SK-N-SH (cell line): ENCODE data around the gene SMARCD2. TPM values are rescaled to one million over a fixed set of nuclear protein-coding genes. Genes with fewer than 3 reads are reported as not detected.

ENCODE experiments used
- CTCF ChIA-PET: fragments of 300-600, 350-600 bp; formaldehyde crosslinking; extraction: SDS; loops from one replicate; lab custom pipeline; 2021; lab: Yijun Ruan, JAX
- POLR2A ChIA-PET: fragments of 350-600 bp; sonication (Branson Sonifier 250); formaldehyde crosslinking; extraction: SDS; loops from one replicate; lab custom pipeline; 2020; ENCODE audit warnings: antibody characterized with exemption, inconsistent platforms; lab: Yijun Ruan, JAX
- DNase-seq: peaks from one replicate; pipeline ENCODE4 v3.0.0; 2012
- H2AFZ ChIP-seq: fragments of 200-600 bp; sonication (generic); 2 replicates; pipeline ENCODE4 v1.8.1; 2016; ENCODE audit warnings: antibody characterized with exemption, mild to moderate bottlenecking, low read depth
- H3F3A ChIP-seq: fragments of 200-600 bp; sonication (generic); replicated peaks from 2 replicates; pipeline ENCODE3; 2016; ENCODE audit warnings: antibody characterized with exemption, mild to moderate bottlenecking; ENCODE audit not compliant: insufficient read depth
- H3K27ac ChIP-seq, 2 experiments: fragments of 200-500 bp in 1 of 2; fragments of 200-600 bp in 1 of 2; sonication (Bioruptor generic) in 1 of 2; sonication (generic), shearing (Covaris generic) in 1 of 2; 2 replicates each; pipeline versions ENCODE4 v1.5.1 to v1.6.1; 2014 to 2016; ENCODE audit warnings: low read depth in 2 of 2, inconsistent platforms in 1 of 2, low read length in 1 of 2, mild to moderate bottlenecking in 1 of 2, mixed read lengths in 1 of 2
- H3K27me3 ChIP-seq: fragments of 200-600 bp; sonication (generic), shearing (Covaris generic); 2 replicates; pipeline ENCODE4 v1.6.1; 2016; ENCODE audit warnings: mixed run types; ENCODE audit not compliant: insufficient read depth
- H3K36me3 ChIP-seq, 2 experiments: fragments of 200-500 bp in 1 of 2; fragments of 200-600 bp in 1 of 2; sonication (Bioruptor generic) in 1 of 2; sonication (generic) in 1 of 2; replicated peaks in 1 of 2; 2 replicates each; pipeline versions ENCODE3 to v1.5.1; 2014 to 2016; ENCODE audit warnings: low read length in 1 of 2, mild to moderate bottlenecking in 1 of 2; ENCODE audit not compliant: insufficient read depth in 2 of 2, control insufficient read depth in 1 of 2
- H3K4me1 ChIP-seq, 2 experiments: fragments of 200-500 bp in 1 of 2; fragments of 200-600 bp in 1 of 2; sonication (Bioruptor generic) in 1 of 2; sonication (generic), shearing (Covaris generic) in 1 of 2; 2 replicates each; pipeline versions ENCODE4 v1.5.1 to v1.6.1; 2014 to 2016; ENCODE audit warnings: low read depth in 1 of 2, low read length in 1 of 2, mixed run types in 1 of 2; ENCODE audit not compliant: insufficient read depth in 2 of 2, control insufficient read depth in 1 of 2
- H3K4me2 ChIP-seq: fragments of 200-600 bp; sonication (generic), shearing (Covaris generic); 2 replicates; pipeline ENCODE4 v1.6.1; 2017; ENCODE audit warnings: mixed run types
- H3K4me3 ChIP-seq, 2 experiments: fragments of 200-500 bp in 1 of 2; fragments of 200-600 bp in 1 of 2; sonication (Bioruptor generic) in 1 of 2; sonication (generic), shearing (Covaris generic) in 1 of 2; 2 replicates each; pipeline versions ENCODE4 v1.5.1 to v1.8.1; 2014 to 2016; ENCODE audit warnings: low read depth in 2 of 2, inconsistent platforms in 1 of 2, low read length in 1 of 2, mild to moderate bottlenecking in 1 of 2, mixed read lengths in 1 of 2, moderate library complexity in 1 of 2
- H3K79me2 ChIP-seq: fragments of 200-600 bp; sonication (generic); 2 replicates; pipeline ENCODE4 v1.8.1; 2017; ENCODE audit warnings: mild to moderate bottlenecking; ENCODE audit not compliant: insufficient read depth
- H3K9ac ChIP-seq: fragments of 200-600 bp; sonication (generic); 2 replicates; pipeline ENCODE4 v1.6.1; 2017; ENCODE audit warnings: mixed run types
- H3K9me2 ChIP-seq: fragments of 200-600 bp; sonication (generic); 2 replicates; pipeline ENCODE4 v1.6.1; 2017; ENCODE audit warnings: mixed run types
- H3K9me3 ChIP-seq: fragments of 200-600 bp; sonication (generic); 2 replicates; pipeline ENCODE4 v1.6.1; 2017; ENCODE audit warnings: mixed run types, mild to moderate bottlenecking, moderate library complexity
- H4K20me1 ChIP-seq: fragments of 200-600 bp; sonication (generic); 2 replicates; pipeline ENCODE4 v1.6.1; 2017; ENCODE audit warnings: mild to moderate bottlenecking, mixed run types; ENCODE audit not compliant: insufficient read depth
- CHD2 ChIP-seq: fragments of 150-350 bp; IDR thresholded peaks from 2 replicates; pipeline ENCODE4 v1.6.1; 2018; ENCODE audit warnings: low read length; ENCODE audit not compliant: partially characterized antibody
- FOSL2 ChIP-seq: IDR thresholded peaks from 2 replicates; pipeline ENCODE4 v1.4.0; 2012; ENCODE audit warnings: low read depth, mild to moderate bottlenecking, moderate library complexity, borderline replicate concordance
- FOXM1 ChIP-seq: IDR thresholded peaks from 2 replicates; pipeline ENCODE4 v1.4.0; 2012; ENCODE audit warnings: low read depth, mild to moderate bottlenecking
- MXI1 ChIP-seq: IDR thresholded peaks from 2 replicates; pipeline ENCODE4 v1.6.1; 2012; ENCODE audit warnings: mild to moderate bottlenecking, low read depth, low read length, improper control_type of control experiment
- NFIC ChIP-seq: IDR thresholded peaks from 2 replicates; pipeline ENCODE4 v1.4.0; 2012; ENCODE audit warnings: borderline replicate concordance
- POLR2AphosphoS5 ChIP-seq: IDR thresholded peaks from 2 replicates; pipeline ENCODE4 v1.6.1; 2012; ENCODE audit warnings: low read depth, low read length
- RAD21 ChIP-seq: IDR thresholded peaks from 2 replicates; pipeline ENCODE4 v1.6.1; 2012; ENCODE audit warnings: mild to moderate bottlenecking, low read length
- RFX5 ChIP-seq: IDR thresholded peaks from 2 replicates; pipeline ENCODE4 v1.6.1; 2012; ENCODE audit warnings: mild to moderate bottlenecking, improper control_type of control experiment, low read length
- TAF1 ChIP-seq: IDR thresholded peaks from 2 replicates; pipeline ENCODE4 v1.6.1; 2012; ENCODE audit warnings: low read depth, mild to moderate bottlenecking, low read length, moderate library complexity, borderline replicate concordance
- TEAD4 ChIP-seq: IDR thresholded peaks from 2 replicates; pipeline ENCODE4 v1.4.0; 2012; ENCODE audit warnings: mild to moderate bottlenecking, borderline replicate concordance; ENCODE audit not compliant: insufficient read depth
- WGBS: methylation state at CpG from one replicate; pipeline ENCODE4 v1.1.6; 2017; ENCODE audit warnings: low lambda C conversion rate; 5-methylcytosine and 5-hydroxymethylcytosine counted together
- polyA plus RNA-seq, 3 experiments: library from polyadenylated mRNA; depleted of rRNA; stranded (reverse); fragments of >200 nt; gene quantifications; 2 replicates each; pipeline ENCODE4 v1.2.3, GENCODE V29; 2012
- TF ChIP-seq, protein P1 (sequence below): fragments of 200-600 bp; sonication (generic); IDR thresholded peaks from 2 replicates; pipeline ENCODE4 v1.6.1; 2017; ENCODE audit warnings: antibody characterized with exemption, mild to moderate bottlenecking, moderate library complexity
- TF ChIP-seq, protein P2 (sequence below): IDR thresholded peaks from 2 replicates; pipeline ENCODE4 v1.4.0; 2012; ENCODE audit warnings: low read depth, borderline replicate concordance
- TF ChIP-seq, protein P3 (sequence below): fragments of 150-350 bp; IDR thresholded peaks from 2 replicates; pipeline ENCODE4 v1.6.1; 2017; ENCODE audit warnings: antibody characterized with exemption, low read length, low read depth, borderline replicate concordance
- TF ChIP-seq, protein P4 (sequence below): IDR thresholded peaks from 2 replicates; pipeline ENCODE4 v1.4.0; 2012; ENCODE audit warnings: low read depth
- TF ChIP-seq, protein P5 (sequence below): IDR thresholded peaks from 2 replicates; pipeline ENCODE4 v1.4.0; 2012; ENCODE audit warnings: low read depth, borderline replicate concordance

Gene SMARCD2
- polyA plus RNA-seq, 1 of the 3 experiments (the other 2 are of a cell fraction): 89.1 TPM

DNA sequence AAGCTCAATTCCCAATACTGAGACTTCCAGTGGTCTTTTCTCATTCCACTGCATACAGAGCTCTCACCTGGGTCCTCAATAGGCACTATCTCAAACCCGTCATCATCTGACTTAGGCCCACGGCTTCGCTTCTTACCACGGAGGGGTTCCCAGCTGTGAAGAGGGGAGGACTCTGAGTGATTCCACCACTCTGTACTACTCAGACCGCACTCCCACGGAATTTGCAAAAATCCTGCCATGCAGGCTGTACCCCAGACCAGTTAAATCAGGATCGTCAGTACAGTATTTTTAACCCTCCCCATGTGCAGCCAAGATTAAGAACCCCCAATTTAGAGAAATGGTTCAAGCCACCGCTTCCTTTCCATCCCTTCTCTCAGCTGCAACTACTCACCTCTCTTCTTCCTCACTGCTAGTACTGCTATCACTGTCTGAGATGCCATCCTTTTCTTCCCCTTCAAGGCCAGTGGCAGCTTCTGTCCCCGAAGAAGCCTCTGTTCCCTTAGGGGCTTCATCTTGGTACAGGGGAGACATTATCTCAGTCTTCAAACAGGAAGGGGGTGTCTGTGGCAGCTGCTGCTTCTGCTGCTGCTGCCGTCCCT, 21.4 kb downstream of the SMARCD2 start:
- 92% methylated on average over 10 of the region's 10 CpGs for WGBS
- CTCF ChIA-PET: interaction anchor here (0.8 to 2.8 kb wide), 5 partner anchors 8 to 45 kb away, joined by 3 to 9 read pairs (median 8); no protein-coding TSS in a partner anchor
- Histone ChIP-seq H3K4me2 (no peak overlapping the region), H3K27ac (no peak overlapping the region), H3F3A (peaks cover 66% of the 10 kb centered on the region), H4K20me1 (peaks cover 23% of the 10 kb centered on the region; the same call in 1 of the 2 replicates), H3K4me1 (peaks cover 6 to 17% of the 10 kb centered on the region in 2 experiments; a peak in 2 of 4 replicates), H3K9me3 (no peaks in the 10 kb centered on the region), H3K9me2 (no peaks in the 10 kb centered on the region), H3K79me2 (peaks cover 40% of the 10 kb centered on the region), H3K36me3 (peaks cover 91 to 96% of the 10 kb centered on the region in 2 experiments), H3K27me3 (no peaks in the 10 kb centered on the region), H2AFZ (no peak overlapping the region), H3K4me3 (no peak overlapping the region), H3K9ac (no peak overlapping the region)
- no peak for DNase-seq
- no peak for TF ChIP-seq RAD21
- TF ChIP-seq, protein P1, sequence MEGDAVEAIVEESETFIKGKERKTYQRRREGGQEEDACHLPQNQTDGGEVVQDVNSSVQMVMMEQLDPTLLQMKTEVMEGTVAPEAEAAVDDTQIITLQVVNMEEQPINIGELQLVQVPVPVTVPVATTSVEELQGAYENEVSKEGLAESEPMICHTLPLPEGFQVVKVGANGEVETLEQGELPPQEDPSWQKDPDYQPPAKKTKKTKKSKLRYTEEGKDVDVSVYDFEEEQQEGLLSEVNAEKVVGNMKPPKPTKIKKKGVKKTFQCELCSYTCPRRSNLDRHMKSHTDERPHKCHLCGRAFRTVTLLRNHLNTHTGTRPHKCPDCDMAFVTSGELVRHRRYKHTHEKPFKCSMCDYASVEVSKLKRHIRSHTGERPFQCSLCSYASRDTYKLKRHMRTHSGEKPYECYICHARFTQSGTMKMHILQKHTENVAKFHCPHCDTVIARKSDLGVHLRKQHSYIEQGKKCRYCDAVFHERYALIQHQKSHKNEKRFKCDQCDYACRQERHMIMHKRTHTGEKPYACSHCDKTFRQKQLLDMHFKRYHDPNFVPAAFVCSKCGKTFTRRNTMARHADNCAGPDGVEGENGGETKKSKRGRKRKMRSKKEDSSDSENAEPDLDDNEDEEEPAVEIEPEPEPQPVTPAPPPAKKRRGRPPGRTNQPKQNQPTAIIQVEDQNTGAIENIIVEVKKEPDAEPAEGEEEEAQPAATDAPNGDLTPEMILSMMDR: no peak
- no peak for TF ChIP-seq TEAD4
- TF ChIP-seq CHD2: no peak
- TF ChIP-seq RFX5: no peak
- TF ChIP-seq, protein P2, sequence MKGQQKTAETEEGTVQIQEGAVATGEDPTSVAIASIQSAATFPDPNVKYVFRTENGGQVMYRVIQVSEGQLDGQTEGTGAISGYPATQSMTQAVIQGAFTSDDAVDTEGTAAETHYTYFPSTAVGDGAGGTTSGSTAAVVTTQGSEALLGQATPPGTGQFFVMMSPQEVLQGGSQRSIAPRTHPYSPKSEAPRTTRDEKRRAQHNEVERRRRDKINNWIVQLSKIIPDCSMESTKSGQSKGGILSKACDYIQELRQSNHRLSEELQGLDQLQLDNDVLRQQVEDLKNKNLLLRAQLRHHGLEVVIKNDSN: no peak
- TF ChIP-seq FOXM1: no peak
- TF ChIP-seq, protein P3, sequence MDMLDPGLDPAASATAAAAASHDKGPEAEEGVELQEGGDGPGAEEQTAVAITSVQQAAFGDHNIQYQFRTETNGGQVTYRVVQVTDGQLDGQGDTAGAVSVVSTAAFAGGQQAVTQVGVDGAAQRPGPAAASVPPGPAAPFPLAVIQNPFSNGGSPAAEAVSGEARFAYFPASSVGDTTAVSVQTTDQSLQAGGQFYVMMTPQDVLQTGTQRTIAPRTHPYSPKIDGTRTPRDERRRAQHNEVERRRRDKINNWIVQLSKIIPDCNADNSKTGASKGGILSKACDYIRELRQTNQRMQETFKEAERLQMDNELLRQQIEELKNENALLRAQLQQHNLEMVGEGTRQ: 0 out of 2 replicates have a peak, but pooled peaks have one; percentile 6
- TF ChIP-seq MXI1: no peak
- TF ChIP-seq, protein P4, sequence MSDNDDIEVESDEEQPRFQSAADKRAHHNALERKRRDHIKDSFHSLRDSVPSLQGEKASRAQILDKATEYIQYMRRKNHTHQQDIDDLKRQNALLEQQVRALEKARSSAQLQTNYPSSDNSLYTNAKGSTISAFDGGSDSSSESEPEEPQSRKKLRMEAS: no peak
- TF ChIP-seq, protein P5, sequence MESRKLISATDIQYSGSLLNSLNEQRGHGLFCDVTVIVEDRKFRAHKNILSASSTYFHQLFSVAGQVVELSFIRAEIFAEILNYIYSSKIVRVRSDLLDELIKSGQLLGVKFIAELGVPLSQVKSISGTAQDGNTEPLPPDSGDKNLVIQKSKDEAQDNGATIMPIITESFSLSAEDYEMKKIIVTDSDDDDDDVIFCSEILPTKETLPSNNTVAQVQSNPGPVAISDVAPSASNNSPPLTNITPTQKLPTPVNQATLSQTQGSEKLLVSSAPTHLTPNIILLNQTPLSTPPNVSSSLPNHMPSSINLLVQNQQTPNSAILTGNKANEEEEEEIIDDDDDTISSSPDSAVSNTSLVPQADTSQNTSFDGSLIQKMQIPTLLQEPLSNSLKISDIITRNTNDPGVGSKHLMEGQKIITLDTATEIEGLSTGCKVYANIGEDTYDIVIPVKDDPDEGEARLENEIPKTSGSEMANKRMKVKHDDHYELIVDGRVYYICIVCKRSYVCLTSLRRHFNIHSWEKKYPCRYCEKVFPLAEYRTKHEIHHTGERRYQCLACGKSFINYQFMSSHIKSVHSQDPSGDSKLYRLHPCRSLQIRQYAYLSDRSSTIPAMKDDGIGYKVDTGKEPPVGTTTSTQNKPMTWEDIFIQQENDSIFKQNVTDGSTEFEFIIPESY: no peak
- TF ChIP-seq POLR2AphosphoS5: peak; percentile 23
- TF ChIP-seq FOSL2: no peak
- TF ChIP-seq TAF1: no peak
- TF ChIP-seq NFIC: no peak
- POLR2A ChIA-PET: interaction anchor here (1.2 to 1.9 kb wide), 3 partner anchors 9 to 21 kb away, joined by 3 to 7 read pairs (median 4); no protein-coding TSS in a partner anchor
